Stimulated activated CD8-positive, alpha-beta memory T cell treated with anti-CD3 and anti-CD28 coated beads, Interleukin-15, amount 100 ng/mL, for 48 hours (primary cell): Measurements from ENCODE around the gene FASN.

Experiments used
- DNase-seq, 2 donors: peaks; one replicate each; pipeline ENCODE4 v3.0.0-alpha.2; 2020; ENCODE audit warnings: low read depth in 2 of 2

The FASN gene

GRCh38 chr17:82101301-82101715 lies 3.3 kb upstream of the FASN start:
- DNase-seq, result no peak

- DNase-seq, result no peak
Measured at GRCh38 chr17:82100502-82101298, 2.7 kb upstream of the FASN start.

GRCh38 chr17:82098939-82099763 lies 1.1 kb upstream of the FASN start:
- no peak for DNase-seq

- no peak for DNase-seq
Measured at GRCh38 chr17:82097919-82098168, 192 bp downstream of the FASN start.

GRCh38 chr17:82097184-82097918 lies 685 bp downstream of the FASN start:
- no peak for DNase-seq

GRCh38 chr17:82096709-82097183 lies 1.3 kb downstream of the FASN start:
- DNase-seq, result no peak

- no peak for DNase-seq
Measured at GRCh38 chr17:82095777-82096708, 2.0 kb downstream of the FASN start.

- DNase-seq, result no peak
Measured at GRCh38 chr17:82094931-82095776, 2.9 kb downstream of the FASN start.

- DNase-seq, result no peak
Measured at GRCh38 chr17:82092995-82093751, 4.9 kb downstream of the FASN start.

GRCh38 chr17:82092628-82092994 lies 5.4 kb downstream of the FASN start:
- no peak for DNase-seq

GRCh38 chr17:82092094-82092586 lies 5.9 kb downstream of the FASN start:
- no peak for DNase-seq

GRCh38 chr17:82091264-82092066 lies 6.6 kb downstream of the FASN start:
- DNase-seq, result no peak

- DNase-seq, result no peak
Measured at GRCh38 chr17:82090549-82091263, 7.3 kb downstream of the FASN start.

GRCh38 chr17:82089723-82090548 lies 8.1 kb downstream of the FASN start:
- DNase-seq, result no peak

GRCh38 chr17:82088838-82089722 lies 9.0 kb downstream of the FASN start:
- no peak for DNase-seq
